K562 (cell line): Measurements from ENCODE around the gene SMAGP. TPM values are rescaled to one million over a fixed set of nuclear protein-coding genes. Genes with fewer than 3 reads are reported as not detected.

Experiments used
- CBX3 ChIP-seq, 2 experiments: IDR thresholded peaks; 1 replicate in 1 of 2; 2 replicates in 1 of 2; pipeline ENCODE4 v1.6.1; 2012; ENCODE audit warnings: inconsistent platforms in 2 of 2, low read length in 2 of 2, borderline replicate concordance in 1 of 2, control low read depth in 1 of 2
- HNRNPH1 ChIP-seq: fragments of 200-400 bp; formaldehyde crosslinking; optimal IDR thresholded peaks from 2 replicates; pipeline ENCODE3; 2017; ENCODE audit warnings: low read depth, mild to moderate bottlenecking, low read length, moderate library complexity
- KAT2B ChIP-seq: IDR thresholded peaks from one replicate; pipeline ENCODE4 v1.6.1; 2012; ENCODE audit warnings: low read depth, mild to moderate bottlenecking, control low read depth, inconsistent platforms, low read length, moderate library complexity
- MED1 ChIP-seq: sonication (generic); formaldehyde crosslinking; IDR thresholded peaks from 2 replicates; pipeline ENCODE4 v1.8.1; 2023; ENCODE audit warnings: missing genetic modification reagents, borderline replicate concordance
- MEF2A ChIP-seq: IDR thresholded peaks from 2 replicates; pipeline ENCODE4 v1.6.1; 2011; ENCODE audit warnings: low read depth, mild to moderate bottlenecking, low read length, moderate library complexity; ENCODE audit not compliant: control insufficient read depth
- NFYB ChIP-seq: IDR thresholded peaks from 2 replicates; pipeline ENCODE4 v1.6.1; 2011; ENCODE audit warnings: mild to moderate bottlenecking, moderate library complexity; ENCODE audit not compliant: insufficient read length; ENCODE audit errors: extremely low read depth
- NR2F6 ChIP-seq: fragments of 450-650 bp; formaldehyde crosslinking; IDR thresholded peaks from 2 replicates; pipeline ENCODE4 v1.4.0; 2020; ENCODE audit warnings: mild to moderate bottlenecking
- NR3C1 ChIP-seq: sonication (generic); formaldehyde crosslinking; IDR thresholded peaks from 2 replicates; pipeline ENCODE4 v1.8.1; 2022; ENCODE audit warnings: missing genetic modification reagents
- POLR2AphosphoS5 ChIP-seq: IDR thresholded peaks from 2 replicates; pipeline ENCODE4 v1.6.1; 2011; ENCODE audit warnings: mild to moderate bottlenecking, low read depth, low read length, moderate library complexity; ENCODE audit not compliant: control insufficient read depth, insufficient read depth
- SREBF2 ChIP-seq: sonication (generic); formaldehyde crosslinking; IDR thresholded peaks from 2 replicates; pipeline ENCODE4 v1.4.0; 2020; ENCODE audit warnings: mild to moderate bottlenecking, missing genetic modification reagents
- SRF ChIP-seq, 2 experiments: fragments of 250-450, 450-650 bp in 1 of 2; sonication (Bioruptor Pico) in 1 of 2; sonication (generic) in 1 of 2; formaldehyde crosslinking; IDR thresholded peaks; 2 replicates each; pipeline versions ENCODE4 v1.5.0 to v1.5.1; 2020 to 2022; ENCODE audit warnings: mild to moderate bottlenecking in 1 of 2, missing genetic modification reagents in 1 of 2
- TAF9B ChIP-seq: fragments of 450-650 bp; IDR thresholded peaks from 2 replicates; pipeline ENCODE4 v1.6.1; 2018; ENCODE audit warnings: mild to moderate bottlenecking; ENCODE audit not compliant: partially characterized antibody
- TBP ChIP-seq: optimal IDR thresholded peaks from 2 replicates; pipeline ENCODE3; 2011; ENCODE audit warnings: low read depth, low read length, improper control_type of control experiment
- TCFL5 ChIP-seq: fragments of 250-450 bp; sonication (Bioruptor Pico); conservative IDR thresholded peaks from 2 replicates; pipeline ENCODE4 v1.6.1; 2021; ENCODE audit warnings: mild to moderate bottlenecking, moderate library complexity, matching md5 sums
- WHSC1 ChIP-seq: IDR thresholded peaks from one replicate; pipeline ENCODE4 v1.6.1; 2012; ENCODE audit warnings: low read length, control low read depth, inconsistent platforms
- ZEB2 ChIP-seq: fragments of 450-650 bp; IDR thresholded peaks from 2 replicates; pipeline ENCODE4 v1.6.1; 2016
- ZNF24 ChIP-seq: fragments of 450-650 bp; IDR thresholded peaks from 2 replicates; pipeline ENCODE4 v1.6.1; 2016
- ZNF3 ChIP-seq: fragments of 250-450 bp; sonication (Bioruptor Pico); IDR thresholded peaks from 2 replicates; pipeline ENCODE4 v1.5.0; 2021; ENCODE audit warnings: mild to moderate bottlenecking, moderate library complexity
- ZNF431 ChIP-seq: sonication (generic); formaldehyde crosslinking; IDR thresholded peaks from 2 replicates; pipeline ENCODE4 v1.8.0; 2022; ENCODE audit warnings: mild to moderate bottlenecking, missing genetic modification reagents
- ZNF830 ChIP-seq: fragments of 250-450 bp; sonication (Bioruptor Pico); IDR thresholded peaks from 2 replicates; pipeline ENCODE4 v1.5.0; 2021; ENCODE audit warnings: mild to moderate bottlenecking
- polyA plus RNA-seq, 8 experiments: library from polyadenylated mRNA; depleted of rRNA in 4 of 8; stranded (reverse) in 5 of 8; unstranded in 3 of 8; fragments of >200 nt; fragmentation: Nextera tagmentation in 2 of 8; fragmentation: Illumina TruSeq in 1 of 8; extraction: Ambion mirVana in 2 of 8; extraction: Trizol in 1 of 8; gene quantifications; 2 replicates each; pipeline versions ENCODE4 v1.2.1 to v1.2.3, GENCODE V29; 2011 to 2014; ENCODE audit warnings: inconsistent platforms in 1 of 8, missing spikeins in 1 of 8
- total RNA-seq, 7 experiments: library from RNA; depleted of rRNA in 6 of 7; stranded (reverse); fragments of >200 nt in 6 of 7; fragmentation: Illumina TruSeq in 2 of 7; extraction: Trizol in 2 of 7; gene quantifications; 2 replicates each; pipeline versions ENCODE4 v1.2.1 to v1.2.3, GENCODE V29; 2011 to 2021; ENCODE audit warnings: low replicate concordance in 1 of 7
- TF ChIP-seq, protein P1 (sequence below): sonication (generic); formaldehyde crosslinking; IDR thresholded peaks from 2 replicates; pipeline ENCODE4 v1.8.1; 2023; ENCODE audit warnings: mild to moderate bottlenecking, missing genetic modification reagents, moderate library complexity
- TF ChIP-seq, protein P2 (sequence below): sonication (generic); formaldehyde crosslinking; IDR thresholded peaks from 2 replicates; pipeline ENCODE4 v1.8.1; 2022; ENCODE audit warnings: missing genetic modification reagents
- TF ChIP-seq, protein P3 (sequence below): IDR thresholded peaks from 3 replicates; pipeline ENCODE4 v1.6.1; 2011; ENCODE audit warnings: borderline replicate concordance, mild to moderate bottlenecking, moderate library complexity; ENCODE audit not compliant: insufficient read length; ENCODE audit errors: extremely low read depth

The SMAGP gene
- total and polyA plus RNA-seq, 9 of the 15 experiments (the other 6 are each of a cell fraction or from before 2014, with no cell fraction given), result 23.1 to 62.3 (median 29.9) TPM

DNA sequence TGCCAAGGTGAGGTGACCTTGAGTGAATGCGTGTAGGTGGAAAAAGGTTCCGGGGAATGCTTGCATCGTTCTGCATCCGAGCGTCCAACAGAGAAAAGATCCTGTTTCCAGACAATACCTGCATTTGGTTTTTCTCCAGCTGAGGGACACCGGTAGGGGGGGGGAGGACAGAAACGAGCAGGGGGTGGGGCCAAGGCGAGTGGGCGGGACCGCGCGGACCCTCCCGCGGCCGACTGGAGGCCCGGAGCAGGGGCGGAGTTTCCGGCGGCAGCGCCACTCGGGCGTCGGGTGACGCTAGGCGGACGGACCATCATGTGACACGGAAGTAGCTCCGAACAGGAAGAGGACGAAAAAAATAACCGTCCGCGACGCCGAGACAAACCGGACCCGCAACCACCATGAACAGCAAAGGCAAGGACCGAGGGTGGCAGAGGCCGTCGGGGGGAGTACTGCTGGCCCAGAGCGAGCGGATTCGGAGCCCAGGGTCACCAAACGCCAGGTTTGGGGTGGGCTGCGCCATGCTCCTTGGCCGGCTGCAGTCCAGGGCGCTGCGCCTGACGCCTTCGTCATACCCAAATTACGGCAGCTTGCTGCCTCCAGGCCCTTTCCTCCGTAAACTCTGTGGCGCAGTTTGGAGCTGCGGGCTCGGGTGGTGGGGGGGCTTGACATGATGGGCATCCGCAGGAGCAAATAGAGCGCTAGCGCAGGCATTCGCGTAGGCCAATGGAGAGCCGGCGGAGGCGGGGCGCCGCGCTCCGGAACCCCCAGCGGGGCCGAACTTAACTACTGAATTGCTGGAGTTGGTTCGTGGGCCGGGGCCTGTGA is 31.5 kb downstream of the SMAGP start, which contains the start of gene DAZAP2 (continued):
- TF ChIP-seq, protein P1, sequence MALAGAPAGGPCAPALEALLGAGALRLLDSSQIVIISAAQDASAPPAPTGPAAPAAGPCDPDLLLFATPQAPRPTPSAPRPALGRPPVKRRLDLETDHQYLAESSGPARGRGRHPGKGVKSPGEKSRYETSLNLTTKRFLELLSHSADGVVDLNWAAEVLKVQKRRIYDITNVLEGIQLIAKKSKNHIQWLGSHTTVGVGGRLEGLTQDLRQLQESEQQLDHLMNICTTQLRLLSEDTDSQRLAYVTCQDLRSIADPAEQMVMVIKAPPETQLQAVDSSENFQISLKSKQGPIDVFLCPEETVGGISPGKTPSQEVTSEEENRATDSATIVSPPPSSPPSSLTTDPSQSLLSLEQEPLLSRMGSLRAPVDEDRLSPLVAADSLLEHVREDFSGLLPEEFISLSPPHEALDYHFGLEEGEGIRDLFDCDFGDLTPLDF (CRISPR knock-in tag), result peak; percentile 63; the same call in 1 of the 2 replicates
- no peak for TF ChIP-seq ZNF3 (CRISPR knock-in tag)
- TF ChIP-seq CBX3 (IDR thresholded peaks at IDR 0.05; ENCODE audit: borderline replicate concordance in 1 of 2, low read length in 2 of 2), result no peak; a peak in 1 of 3 replicates
- TF ChIP-seq, protein P2, sequence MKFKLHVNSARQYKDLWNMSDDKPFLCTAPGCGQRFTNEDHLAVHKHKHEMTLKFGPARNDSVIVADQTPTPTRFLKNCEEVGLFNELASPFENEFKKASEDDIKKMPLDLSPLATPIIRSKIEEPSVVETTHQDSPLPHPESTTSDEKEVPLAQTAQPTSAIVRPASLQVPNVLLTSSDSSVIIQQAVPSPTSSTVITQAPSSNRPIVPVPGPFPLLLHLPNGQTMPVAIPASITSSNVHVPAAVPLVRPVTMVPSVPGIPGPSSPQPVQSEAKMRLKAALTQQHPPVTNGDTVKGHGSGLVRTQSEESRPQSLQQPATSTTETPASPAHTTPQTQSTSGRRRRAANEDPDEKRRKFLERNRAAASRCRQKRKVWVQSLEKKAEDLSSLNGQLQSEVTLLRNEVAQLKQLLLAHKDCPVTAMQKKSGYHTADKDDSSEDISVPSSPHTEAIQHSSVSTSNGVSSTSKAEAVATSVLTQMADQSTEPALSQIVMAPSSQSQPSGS (CRISPR knock-in tag), result no peak
- peak; percentile 100 for TF ChIP-seq NFYB
- no peak for TF ChIP-seq NR3C1 (CRISPR knock-in tag)
- TF ChIP-seq TCFL5 (CRISPR knock-in tag), result no peak
- no peak for TF ChIP-seq MEF2A
- TF ChIP-seq ZNF24, result no peak
- TF ChIP-seq HNRNPH1, result no peak
- TF ChIP-seq NR2F6 (CRISPR knock-in tag), result no peak
- TF ChIP-seq, protein P3, sequence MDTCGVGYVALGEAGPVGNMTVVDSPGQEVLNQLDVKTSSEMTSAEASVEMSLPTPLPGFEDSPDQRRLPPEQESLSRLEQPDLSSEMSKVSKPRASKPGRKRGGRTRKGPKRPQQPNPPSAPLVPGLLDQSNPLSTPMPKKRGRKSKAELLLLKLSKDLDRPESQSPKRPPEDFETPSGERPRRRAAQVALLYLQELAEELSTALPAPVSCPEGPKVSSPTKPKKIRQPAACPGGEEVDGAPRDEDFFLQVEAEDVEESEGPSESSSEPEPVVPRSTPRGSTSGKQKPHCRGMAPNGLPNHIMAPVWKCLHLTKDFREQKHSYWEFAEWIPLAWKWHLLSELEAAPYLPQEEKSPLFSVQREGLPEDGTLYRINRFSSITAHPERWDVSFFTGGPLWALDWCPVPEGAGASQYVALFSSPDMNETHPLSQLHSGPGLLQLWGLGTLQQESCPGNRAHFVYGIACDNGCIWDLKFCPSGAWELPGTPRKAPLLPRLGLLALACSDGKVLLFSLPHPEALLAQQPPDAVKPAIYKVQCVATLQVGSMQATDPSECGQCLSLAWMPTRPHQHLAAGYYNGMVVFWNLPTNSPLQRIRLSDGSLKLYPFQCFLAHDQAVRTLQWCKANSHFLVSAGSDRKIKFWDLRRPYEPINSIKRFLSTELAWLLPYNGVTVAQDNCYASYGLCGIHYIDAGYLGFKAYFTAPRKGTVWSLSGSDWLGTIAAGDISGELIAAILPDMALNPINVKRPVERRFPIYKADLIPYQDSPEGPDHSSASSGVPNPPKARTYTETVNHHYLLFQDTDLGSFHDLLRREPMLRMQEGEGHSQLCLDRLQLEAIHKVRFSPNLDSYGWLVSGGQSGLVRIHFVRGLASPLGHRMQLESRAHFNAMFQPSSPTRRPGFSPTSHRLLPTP, result no peak
- peak; percentile 82 for TF ChIP-seq POLR2AphosphoS5
- peak; percentile 78 for TF ChIP-seq TAF9B
- TF ChIP-seq KAT2B, result no peak
- TF ChIP-seq SREBF2 (CRISPR knock-in tag), result no peak
- TF ChIP-seq SRF (CRISPR knock-in tag; IDR thresholded peaks at IDR 0.05), result peak in 1 of 2 experiments; percentile 59; a peak in 1 of 4 replicates
- TF ChIP-seq MED1, result no peak
- TF ChIP-seq ZEB2, result 0 out of 2 replicates have a peak, but pooled peaks have one; percentile 7
- TF ChIP-seq ZNF830 (CRISPR knock-in tag), result 0 out of 2 replicates have a peak, but pooled peaks have one; percentile 54
- TF ChIP-seq TBP, result peak; percentile 65
- TF ChIP-seq WHSC1, result no peak
- TF ChIP-seq ZNF431 (CRISPR knock-in tag), result 0 out of 2 replicates have a peak, but pooled peaks have one; percentile 39
